Activated CD4-positive, alpha-beta memory T cell treated with anti-CD3 and anti-CD28 coated beads for 36 hours (primary cell): ENCODE results near the gene CD8B. TPM values are rescaled to one million over a fixed set of nuclear protein-coding genes. Genes with fewer than 3 reads are reported as not detected.
A peak's percentile ranks its signal among the peaks of the same experiment; 100 is the strongest.

Experiments
- CTCF ChIA-PET: fragments of 350-600 bp; sonication (Branson Sonifier 250); formaldehyde crosslinking; loops from one replicate; lab custom pipeline; 2021; ENCODE audit warnings: antibody characterized with exemption, inconsistent platforms; lab: Charles Lee
- POLR2A ChIA-PET: fragments of 350-600 bp; sonication (Branson Sonifier 250); formaldehyde crosslinking; loops from one replicate; lab custom pipeline; 2021; ENCODE audit warnings: antibody characterized with exemption; lab: Charles Lee
- DNase-seq: peaks from one replicate; pipeline ENCODE4 v3.0.0-alpha.2; 2020
- H3K27ac Mint-ChIP-seq: one replicate; pipeline ENCODE4 v1.8.0; 2021; ENCODE audit warnings: mixed read lengths
- H3K27me3 Mint-ChIP-seq: one replicate; pipeline ENCODE4 v1.8.0; 2021; ENCODE audit warnings: mixed read lengths
- H3K36me3 Mint-ChIP-seq: one replicate; pipeline ENCODE4 v1.8.0; 2021; ENCODE audit warnings: mixed read lengths
- H3K4me1 Mint-ChIP-seq: one replicate; pipeline ENCODE4 v1.8.0; 2021; ENCODE audit warnings: low read depth, mixed read lengths
- H3K4me3 Mint-ChIP-seq: one replicate; pipeline ENCODE4 v1.8.0; 2021; ENCODE audit warnings: mild to moderate bottlenecking, mixed read lengths
- H3K9me3 Mint-ChIP-seq: one replicate; pipeline ENCODE4 v1.8.0; 2021; ENCODE audit warnings: mixed read lengths
- intact Hi-C: fragments of 100-400 bp; cut with micrococcal nuclease; formaldehyde crosslinking; loops from one replicate; pipeline ENCODE4 v1.15.1; 2023
- total RNA-seq, 2 experiments: library from RNA; stranded (reverse); gene quantifications; one replicate each; pipeline ENCODE4 v1.2.3, GENCODE V29; 2021

Gene CD8B
- total RNA-seq, 2 experiments from 2014 or later = 0.57 to 0.87 TPM

GRCh38 chr2:86831537-86831936, 30.1 kb downstream of the CD8B start:
- H3K4me1 Mint-ChIP-seq = peaks cover 6% of the 10 kb centered on the region
- intact Hi-C loops = no loop called here
- ChIA-PET CTCF (no interaction called here), POLR2A (no interaction called here)
- peaks cover 17% of the 10 kb centered on the region for H3K27me3 Mint-ChIP-seq
- no peak for DNase-seq
- H3K4me3 Mint-ChIP-seq = no peak overlapping the region
- no peaks in the 10 kb centered on the region for H3K9me3 Mint-ChIP-seq
- no peak overlapping the region for H3K27ac Mint-ChIP-seq
- H3K36me3 Mint-ChIP-seq = no peaks in the 10 kb centered on the region

GRCh38 chr2:86826951-86827350, 34.7 kb downstream of the CD8B start:
- Mint-ChIP-seq H3K4me1 (peaks cover 7% of the 10 kb centered on the region), H3K36me3 (peaks cover 2% of the 10 kb centered on the region), H3K27ac (no peak overlapping the region), H3K9me3 (peaks cover 9% of the 10 kb centered on the region), H3K27me3 (peaks cover 29% of the 10 kb centered on the region), H3K4me3 (no peak overlapping the region)
- intact Hi-C loops = no loop called here
- CTCF ChIA-PET = interaction anchor here (0.9 kb wide), 1 partner anchor 18 kb away, joined by 3 read pairs; no protein-coding TSS in a partner anchor
- POLR2A ChIA-PET = no interaction called here
- DNase-seq = no peak

- Mint-ChIP-seq H3K36me3 (peaks cover 5% of the 10 kb centered on the region), H3K4me1 (peaks cover 7% of the 10 kb centered on the region), H3K27ac (no peak overlapping the region), H3K9me3 (peaks cover 11% of the 10 kb centered on the region), H3K27me3 (peaks cover 28% of the 10 kb centered on the region), H3K4me3 (no peak overlapping the region)
- DNase-seq = peak; percentile 63
- CTCF ChIA-PET = no interaction called here
- POLR2A ChIA-PET = no interaction called here
- intact Hi-C loops = no loop called here
These were observed 35.8 kb downstream of the CD8B start for GRCh38 chr2:86825693-86826381.

GRCh38 chr2:86825036-86825692, 36.5 kb downstream of the CD8B start:
- peaks cover 7% of the 10 kb centered on the region for H3K4me1 Mint-ChIP-seq
- H3K36me3 Mint-ChIP-seq = peaks cover 5% of the 10 kb centered on the region
- no peak overlapping the region for H3K4me3 Mint-ChIP-seq

GRCh38 chr2:86822668-86823345, 38.9 kb downstream of the CD8B start:
- peaks cover 31% of the 10 kb centered on the region for H3K27me3 Mint-ChIP-seq
- peaks cover 5% of the 10 kb centered on the region for H3K36me3 Mint-ChIP-seq
- H3K4me1 Mint-ChIP-seq = peaks cover 7% of the 10 kb centered on the region
- peaks cover 11% of the 10 kb centered on the region for H3K9me3 Mint-ChIP-seq
- ChIA-PET CTCF (no interaction called here), POLR2A (no interaction called here)
- no peak for DNase-seq
- intact Hi-C loops = no loop called here
- no peak overlapping the region for H3K27ac Mint-ChIP-seq
- no peak overlapping the region for H3K4me3 Mint-ChIP-seq

More at GRCh38 chr2:86825036-86825692, 36.5 kb downstream of the CD8B start:
- intact Hi-C loops = no loop called here
- peaks cover 11% of the 10 kb centered on the region for H3K9me3 Mint-ChIP-seq
- CTCF ChIA-PET = no interaction called here
- peaks cover 29% of the 10 kb centered on the region for H3K27me3 Mint-ChIP-seq
- no peak for DNase-seq
- no peak overlapping the region for H3K27ac Mint-ChIP-seq
- POLR2A ChIA-PET = no interaction called here

- POLR2A ChIA-PET = no interaction called here
- Mint-ChIP-seq H3K9me3 (peaks cover 11% of the 10 kb centered on the region), H3K4me1 (peaks cover 7% of the 10 kb centered on the region), H3K4me3 (no peak overlapping the region), H3K27me3 (peaks cover 26% of the 10 kb centered on the region), H3K27ac (no peak overlapping the region), H3K36me3 (peaks cover 5% of the 10 kb centered on the region)
- CTCF ChIA-PET = no interaction called here
- intact Hi-C loops = no loop called here
- no peak for DNase-seq
These were observed 39.8 kb downstream of the CD8B start for GRCh38 chr2:86821842-86822241.

- peaks cover 5% of the 10 kb centered on the region for H3K36me3 Mint-ChIP-seq
- no peak for DNase-seq
- no peak overlapping the region for H3K4me3 Mint-ChIP-seq
- POLR2A ChIA-PET = no interaction called here
- CTCF ChIA-PET = no interaction called here
- peaks cover 5% of the 10 kb centered on the region for H3K4me1 Mint-ChIP-seq
- peaks cover 11% of the 10 kb centered on the region for H3K9me3 Mint-ChIP-seq
- H3K27ac Mint-ChIP-seq = no peak overlapping the region
- intact Hi-C loops = no loop called here
- H3K27me3 Mint-ChIP-seq = peaks cover 24% of the 10 kb centered on the region
These were observed 40.4 kb downstream of the CD8B start for GRCh38 chr2:86821306-86821705.

GRCh38 chr2:86818957-86819356, 42.7 kb downstream of the CD8B start:
- Mint-ChIP-seq H3K27me3 (peaks cover 18% of the 10 kb centered on the region), H3K4me1 (peaks cover 4% of the 10 kb centered on the region), H3K4me3 (no peak overlapping the region), H3K9me3 (peaks cover 11% of the 10 kb centered on the region), H3K27ac (no peak overlapping the region), H3K36me3 (peaks cover 5% of the 10 kb centered on the region)
- intact Hi-C loops = no loop called here
- CTCF ChIA-PET = interaction anchor here (0.9 kb wide), 1 partner anchor 10 kb away, joined by 4 read pairs; no protein-coding TSS in a partner anchor
- DNase-seq = no peak
- POLR2A ChIA-PET = interaction anchor here (0.9 kb wide), 1 partner anchor 11 kb away, joined by 3 read pairs; no protein-coding TSS in a partner anchor

- peaks cover 5% of the 10 kb centered on the region for H3K36me3 Mint-ChIP-seq
- H3K27ac Mint-ChIP-seq = no peak overlapping the region
- no peak overlapping the region for H3K4me3 Mint-ChIP-seq
- peaks cover 4% of the 10 kb centered on the region for H3K4me1 Mint-ChIP-seq
- intact Hi-C loops = no loop called here
- peaks cover 11% of the 10 kb centered on the region for H3K9me3 Mint-ChIP-seq
- POLR2A ChIA-PET = interaction anchor here (0.9 kb wide), 1 partner anchor 11 kb away, joined by 3 read pairs; no protein-coding TSS in a partner anchor
- DNase-seq = no peak
- H3K27me3 Mint-ChIP-seq = peaks cover 16% of the 10 kb centered on the region
- CTCF ChIA-PET = interaction anchor here (0.9 kb wide), 1 partner anchor 10 kb away, joined by 4 read pairs; no protein-coding TSS in a partner anchor
These were observed 43.4 kb downstream of the CD8B start for GRCh38 chr2:86818114-86818801.

- H3K36me3 Mint-ChIP-seq = no peaks in the 10 kb centered on the region
These were observed 46.1 kb downstream of the CD8B start for GRCh38 chr2:86815611-86816010.

GRCh38 chr2:86809481-86810121, 52.1 kb downstream of the CD8B start:
- H3K27ac Mint-ChIP-seq = no peak overlapping the region
- ChIA-PET CTCF (interaction anchor here (0.9 to 1.9 kb wide), 2 partner anchors 17 to 18 kb away, joined by 3 to 4 read pairs; no protein-coding TSS in a partner anchor), POLR2A (interaction anchor here (0.6 kb wide), 1 partner anchor 248 kb away, joined by 3 read pairs; no protein-coding TSS in a partner anchor)
- H3K4me3 Mint-ChIP-seq = peak overlapping the region; percentile 13
- H3K4me1 Mint-ChIP-seq = peaks cover 22% of the 10 kb centered on the region
- peaks cover 43% of the 10 kb centered on the region for H3K27me3 Mint-ChIP-seq
- DNase-seq = no peak
- intact Hi-C loops = loop anchor here (2.0 kb wide), 2 partner anchors 19 to 45 kb away; partner anchors contain the start of gene CD8A
- no peaks in the 10 kb centered on the region for H3K9me3 Mint-ChIP-seq
- H3K36me3 Mint-ChIP-seq = no peaks in the 10 kb centered on the region

More at GRCh38 chr2:86815611-86816010, 46.1 kb downstream of the CD8B start:
- Mint-ChIP-seq H3K4me1 (peaks cover 4% of the 10 kb centered on the region), H3K27me3 (peaks cover 27% of the 10 kb centered on the region), H3K27ac (no peak overlapping the region), H3K4me3 (no peak overlapping the region), H3K9me3 (no peaks in the 10 kb centered on the region)
- POLR2A ChIA-PET = no interaction called here
- CTCF ChIA-PET = no interaction called here
- no peak for DNase-seq
- intact Hi-C loops = no loop called here
